MCF 10A (cell line): ENCODE data around the gene SYPL1. TPM values are rescaled to one million over a fixed set of nuclear protein-coding genes. Genes with fewer than 3 reads are reported as not detected.

Experiments
- BruUV-seq: library from RNA; stranded (reverse); fragments of 400-500 nt; replicated peaks from 2 replicates; lab custom pipeline; 2021; lab: Mats Ljungman, UMichigan
- CTCF ChIA-PET: fragments of 300-600 bp; sonication (Branson Sonifier 250); formaldehyde crosslinking; extraction: SDS; loops from one replicate; lab custom pipeline; 2021; ENCODE audit warnings: antibody characterized with exemption, inconsistent platforms; lab: Yijun Ruan, JAX
- POLR2A ChIA-PET: fragments of 300-600, 350-650 bp; sonication (Branson Sonifier 250); formaldehyde crosslinking; extraction: SDS; loops from one replicate; lab custom pipeline; 2020; ENCODE audit warnings: antibody characterized with exemption, inconsistent platforms; lab: Yijun Ruan, JAX
- DNase-seq: peaks from one replicate; pipeline ENCODE4 v3.0.0-alpha.2; 2018; ENCODE audit not compliant: unreplicated experiment
- H3K27ac Mint-ChIP-seq: one replicate; pipeline ENCODE4 v1.8.0; 2022; ENCODE audit warnings: mild to moderate bottlenecking, low read depth, mixed read lengths; ENCODE audit not compliant: unreplicated experiment
- H3K27me3 Mint-ChIP-seq: one replicate; pipeline ENCODE4 v1.8.0; 2022; ENCODE audit warnings: mixed read lengths; ENCODE audit not compliant: insufficient read depth, unreplicated experiment
- H3K36me3 Mint-ChIP-seq: one replicate; pipeline ENCODE4 v1.8.0; 2022; ENCODE audit warnings: mild to moderate bottlenecking, moderate library complexity, mixed read lengths; ENCODE audit not compliant: insufficient read depth, unreplicated experiment
- H3K4me1 Mint-ChIP-seq: one replicate; pipeline ENCODE4 v1.8.0; 2022; ENCODE audit warnings: mixed read lengths; ENCODE audit not compliant: insufficient read depth, unreplicated experiment
- H3K4me3 Mint-ChIP-seq: one replicate; pipeline ENCODE4 v1.8.0; 2022; ENCODE audit warnings: mild to moderate bottlenecking, moderate library complexity, mixed read lengths; ENCODE audit not compliant: unreplicated experiment
- H3K9me3 Mint-ChIP-seq: one replicate; pipeline ENCODE4 v1.8.0; 2022; ENCODE audit warnings: mixed read lengths; ENCODE audit not compliant: unreplicated experiment
- CTCF ChIP-seq: fragments of 200-600 bp; IDR thresholded peaks from one replicate; pipeline ENCODE4 v1.8.0; 2022; ENCODE audit warnings: antibody characterized with exemption, mild to moderate bottlenecking; ENCODE audit not compliant: unreplicated experiment
- intact Hi-C: fragments of 100-400 bp; cut with micrococcal nuclease; formaldehyde crosslinking; loops from 2 replicates; pipeline ENCODE4 v1.14.1; 2022
- total RNA-seq: library from RNA; stranded (reverse); gene quantifications from 2 replicates; pipeline ENCODE4 v1.2.3, GENCODE V29; 2022

The SYPL1 gene
- total RNA-seq, 1 experiment from 2014 or later: 77.6 TPM

- TF ChIP-seq CTCF: no peak
- Mint-ChIP-seq H3K4me3 (no peak overlapping the region), H3K4me1 (no peaks in the 10 kb centered on the region), H3K9me3 (no peaks in the 10 kb centered on the region), H3K27ac (no peak overlapping the region), H3K27me3 (no peaks in the 10 kb centered on the region), H3K36me3 (no peaks in the 10 kb centered on the region)
- ChIA-PET POLR2A (interaction anchor here (0.6 kb wide), 1 partner anchor 88 kb away, joined by 4 read pairs; no protein-coding TSS in a partner anchor), CTCF (interaction anchor here (1.1 to 2.8 kb wide), 2 partner anchors 48 to 86 kb away, joined by 3 to 17 read pairs; no protein-coding TSS in a partner anchor)
- DNase-seq: no peak
- no TSS peak for BruUV-seq
- intact Hi-C loops: no loop called here
These were observed 30.0 kb upstream of the SYPL1 start for GRCh38 chr7:106142136-106142535.

- Mint-ChIP-seq H3K27me3 (no peaks in the 10 kb centered on the region), H3K4me3 (no peak overlapping the region), H3K27ac (no peak overlapping the region), H3K4me1 (no peaks in the 10 kb centered on the region), H3K9me3 (no peaks in the 10 kb centered on the region), H3K36me3 (no peaks in the 10 kb centered on the region)
- POLR2A ChIA-PET: no interaction called here
- DNase-seq: no peak
- TF ChIP-seq CTCF: no peak
- BruUV-seq: no TSS peak
- CTCF ChIA-PET: interaction anchor here (0.7 to 1.3 kb wide), 2 partner anchors 15 to 92 kb away, joined by 3 to 4 read pairs; no protein-coding TSS in a partner anchor
- intact Hi-C loops: no loop called here
These were observed 28.5 kb upstream of the SYPL1 start for GRCh38 chr7:106140406-106141173.

- Mint-ChIP-seq H3K27me3 (no peaks in the 10 kb centered on the region), H3K4me3 (no peak overlapping the region), H3K9me3 (no peaks in the 10 kb centered on the region), H3K36me3 (no peaks in the 10 kb centered on the region), H3K4me1 (no peaks in the 10 kb centered on the region), H3K27ac (no peak overlapping the region)
- DNase-seq: peak; percentile 4
- ChIA-PET CTCF (interaction anchor here (0.7 to 1.5 kb wide), 3 partner anchors 14 to 91 kb away, joined by 3 to 4 read pairs (median 4); no protein-coding TSS in a partner anchor), POLR2A (no interaction called here)
- intact Hi-C loops: no loop called here
- no peak for TF ChIP-seq CTCF
- no TSS peak for BruUV-seq
These were observed 27.4 kb upstream of the SYPL1 start for GRCh38 chr7:106139265-106140251.
